ENCODE results near the gene CEP295NL.
A peak's percentile ranks its signal among the peaks of the same experiment; 100 is the strongest.

The CEP295NL gene

DNA sequence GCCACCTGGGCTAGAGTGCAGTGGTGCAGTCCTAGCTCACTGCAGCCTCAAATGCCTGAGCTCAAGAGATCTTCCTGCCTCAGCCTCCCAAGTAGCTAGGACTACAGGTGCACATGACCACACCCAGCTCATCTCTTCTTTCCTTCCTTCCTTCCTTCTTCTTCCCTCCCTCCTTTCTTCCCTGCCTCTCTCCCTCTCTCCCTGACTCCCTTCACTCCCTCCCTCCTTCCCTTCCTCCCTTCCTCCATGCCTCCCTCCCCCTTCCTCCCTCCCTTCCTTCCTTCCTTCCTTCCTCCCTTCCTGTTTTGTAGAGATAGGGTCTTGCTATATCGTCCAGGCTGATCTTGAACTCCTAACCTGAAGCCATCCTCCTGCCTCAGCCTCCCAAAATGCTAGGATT, 38.9 kb downstream of the CEP295NL start:
- DNase-seq (ENCODE audit: low read depth) = no peak

DNA sequence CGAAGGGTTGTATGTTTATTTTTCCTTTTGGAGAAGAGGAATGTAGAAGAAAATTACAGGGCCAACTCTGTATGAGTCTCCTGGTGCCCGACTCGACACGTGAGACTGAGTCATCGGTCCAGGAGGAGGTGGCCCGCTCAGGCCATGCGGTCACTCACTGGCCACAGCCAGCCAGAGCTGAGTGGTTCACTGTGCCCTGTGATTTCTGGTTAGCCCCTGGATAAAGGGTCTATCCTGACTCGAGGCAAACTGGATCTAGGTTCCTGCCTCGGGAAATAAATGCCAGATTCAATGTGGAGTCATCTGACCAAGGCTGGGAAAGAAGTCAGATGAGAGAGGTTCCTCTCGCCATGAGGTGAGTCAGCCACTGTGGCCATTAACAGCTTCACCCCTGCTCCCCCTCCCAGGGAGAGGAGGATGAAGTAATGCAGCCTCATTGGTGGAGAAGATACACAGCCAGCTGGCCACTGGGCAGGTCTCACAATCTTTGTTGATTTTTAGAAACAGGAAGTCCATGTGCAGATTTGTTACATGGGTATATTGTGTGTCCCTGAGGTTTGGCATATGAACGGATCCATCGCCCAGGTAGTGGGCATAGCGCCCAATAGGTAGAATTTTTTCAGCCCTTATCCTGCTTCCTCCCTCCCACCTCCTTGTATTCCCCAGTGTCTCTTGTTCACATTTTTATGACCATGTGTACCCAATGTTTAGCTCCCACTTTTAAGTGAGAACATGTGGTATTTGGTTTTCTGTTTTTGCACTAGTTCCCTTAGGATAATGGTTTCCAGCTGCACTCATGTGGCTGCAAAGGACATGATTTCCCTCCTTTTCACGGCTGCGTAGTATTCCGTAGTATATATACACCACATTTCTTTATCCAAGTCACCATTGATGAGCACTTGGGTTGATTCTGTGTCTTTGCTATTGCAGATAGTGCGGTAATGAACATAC, 40.7 kb downstream of the CEP295NL start:
- no peak for DNase-seq (ENCODE audit: low read depth)

DNA sequence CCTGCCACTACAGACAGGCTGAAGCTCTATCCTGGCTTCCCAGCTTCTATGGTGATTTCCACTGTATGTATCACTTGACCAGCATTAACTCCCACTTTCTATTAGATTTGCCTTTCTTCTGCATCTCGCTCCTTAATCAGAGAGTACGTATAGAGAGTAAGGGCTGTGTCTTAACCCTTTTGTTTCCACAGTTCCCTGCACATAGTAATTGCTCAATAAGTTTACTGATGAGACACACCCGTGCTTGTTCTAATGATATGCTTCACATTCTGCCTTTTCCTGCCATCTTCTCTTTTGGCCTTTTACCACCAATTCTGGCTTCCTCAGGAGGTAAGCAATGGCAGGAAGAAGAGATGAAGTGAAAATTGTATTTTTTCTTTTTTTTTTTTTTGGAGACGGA, 41.8 kb downstream of the CEP295NL start:
- DNase-seq (ENCODE audit: low read depth) = no peak

DNA sequence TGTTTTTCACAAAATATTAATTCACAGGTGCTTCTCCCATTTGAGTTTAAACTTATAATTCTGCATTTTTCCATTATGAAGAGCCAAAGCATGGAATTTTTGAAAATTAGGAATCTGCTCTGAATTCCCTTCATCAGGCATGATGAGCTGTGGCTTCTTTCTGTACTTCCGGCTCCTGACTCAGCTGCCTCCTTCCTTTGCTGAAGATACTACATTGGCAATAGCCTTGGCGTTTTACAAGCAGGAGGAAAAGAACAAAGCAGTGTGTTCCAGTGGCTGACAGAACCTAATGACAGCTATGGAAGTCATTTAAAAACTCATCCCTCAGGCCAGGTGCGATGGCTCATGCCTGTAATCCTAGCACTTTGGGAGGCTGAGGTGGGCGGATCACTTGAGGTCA, 44.0 kb downstream of the CEP295NL start:
- no peak for DNase-seq (ENCODE audit: low read depth)

DNA sequence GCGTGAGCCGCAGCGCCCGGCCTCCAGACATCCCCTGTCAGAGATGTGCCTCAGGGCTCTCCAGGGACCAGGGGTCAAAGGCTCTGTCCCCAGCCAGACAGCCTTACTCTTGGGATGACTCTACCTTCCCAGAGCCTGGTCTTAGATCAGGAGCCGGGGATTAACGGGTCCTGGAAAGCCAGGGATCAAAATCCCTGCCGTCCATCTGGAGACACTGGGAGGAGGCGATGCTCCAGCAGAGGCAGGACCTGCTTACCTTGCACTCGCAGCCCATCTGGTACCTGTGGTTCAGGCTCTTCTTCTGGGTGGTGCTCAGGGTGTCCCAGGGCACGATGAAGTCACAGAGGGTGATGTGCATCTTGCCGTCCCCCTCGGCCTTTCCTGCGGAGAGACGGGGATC, 45.7 kb downstream of the CEP295NL start:
- no peak for DNase-seq (ENCODE audit: low read depth)

DNA sequence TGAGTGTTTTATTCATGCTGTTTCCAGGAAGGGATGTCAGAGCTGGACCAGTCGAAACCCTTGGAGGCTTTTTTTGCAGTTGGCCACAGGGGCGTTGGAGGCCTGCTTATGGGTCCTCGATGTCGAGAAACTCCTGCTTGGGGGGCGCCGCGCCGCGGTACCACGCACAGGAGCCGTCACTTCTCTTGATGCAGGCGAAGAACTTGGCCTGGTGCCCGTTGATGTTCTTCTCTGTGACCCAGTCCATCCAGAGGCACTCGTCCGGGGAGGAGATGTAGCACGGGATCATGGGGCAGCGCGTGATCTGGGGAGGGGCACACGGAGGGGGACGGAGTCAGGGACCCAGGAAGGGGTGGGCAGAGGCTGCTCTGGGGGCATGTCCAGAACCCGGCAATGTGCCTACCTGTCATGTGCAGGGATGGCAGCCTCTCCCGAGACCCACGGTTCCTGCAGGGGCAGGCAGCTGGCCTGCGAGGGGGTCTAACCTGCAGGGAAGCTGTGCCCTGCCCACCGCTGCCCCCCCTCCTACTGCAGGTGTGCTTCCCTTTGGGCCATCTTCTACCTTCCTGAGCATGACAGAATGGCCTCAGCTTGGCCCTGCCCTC, 47.3 kb downstream of the CEP295NL start:
- DNase-seq (ENCODE audit: low read depth) = no peak

DNA sequence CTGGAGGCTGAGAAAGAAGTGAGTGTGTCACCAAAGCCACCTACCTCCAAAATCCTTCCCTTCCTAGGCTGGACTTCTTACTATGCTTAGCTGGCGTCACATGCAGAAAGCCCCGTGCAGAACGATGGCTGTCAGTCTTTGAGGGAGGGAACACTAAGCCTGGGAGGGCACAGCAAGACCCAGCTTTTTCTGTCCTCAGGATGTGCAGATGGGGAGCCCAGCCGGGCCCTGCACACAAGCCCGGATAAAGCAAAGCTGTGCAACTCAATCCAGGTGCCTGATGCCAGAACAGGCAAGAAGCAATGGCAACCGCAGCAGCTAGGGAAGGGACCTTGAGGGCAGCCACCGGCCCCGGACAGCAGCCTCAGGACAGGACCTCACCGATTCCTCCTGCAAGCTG, 48.5 kb downstream of the CEP295NL start:
- DNase-seq (ENCODE audit: low read depth) = no peak

DNA sequence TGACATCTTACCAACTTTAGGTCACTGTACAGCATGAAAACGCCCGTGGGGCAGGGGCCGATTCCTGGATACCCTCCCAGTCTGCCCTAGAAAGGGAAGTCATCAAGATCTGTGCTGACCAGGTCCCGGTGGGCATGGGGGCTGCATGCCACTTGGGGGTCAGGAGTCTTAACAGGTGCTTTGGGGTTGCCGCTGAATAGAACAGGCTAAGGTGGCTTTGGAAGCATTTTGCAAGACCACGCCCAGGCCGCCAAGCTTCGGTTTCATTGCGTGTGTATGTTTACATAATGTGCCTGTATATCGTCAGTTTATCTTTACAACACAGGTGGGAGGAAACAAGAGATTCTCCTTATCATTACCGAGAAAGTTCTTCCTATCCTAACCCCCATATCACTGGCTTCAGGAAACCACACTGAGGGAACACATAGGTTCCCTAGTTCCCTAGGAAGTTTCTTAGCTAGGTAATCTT, 49.0 kb downstream of the CEP295NL start:
- DNase-seq (ENCODE audit: low read depth) = no peak

DNA sequence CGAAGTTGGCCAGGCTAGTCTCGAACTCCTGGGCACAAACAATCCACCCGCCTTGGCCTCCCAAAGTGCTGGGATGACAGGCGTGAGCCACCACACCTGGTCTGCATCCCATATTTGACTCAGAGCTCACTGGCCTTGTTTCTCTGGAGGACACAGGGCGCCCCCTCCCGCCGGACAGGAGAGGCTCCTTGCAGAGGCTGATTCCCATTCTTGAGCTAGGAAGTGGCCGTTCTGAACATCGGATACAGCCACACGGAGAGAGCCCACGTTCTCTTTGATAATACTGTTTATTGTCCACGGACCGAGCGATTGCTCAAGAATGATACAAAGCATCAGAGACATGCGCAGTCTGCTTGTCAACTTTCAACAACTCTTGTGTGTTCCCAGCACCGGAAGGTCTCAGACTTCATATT, 50.3 kb downstream of the CEP295NL start:
- DNase-seq (ENCODE audit: low read depth) = no peak

DNA sequence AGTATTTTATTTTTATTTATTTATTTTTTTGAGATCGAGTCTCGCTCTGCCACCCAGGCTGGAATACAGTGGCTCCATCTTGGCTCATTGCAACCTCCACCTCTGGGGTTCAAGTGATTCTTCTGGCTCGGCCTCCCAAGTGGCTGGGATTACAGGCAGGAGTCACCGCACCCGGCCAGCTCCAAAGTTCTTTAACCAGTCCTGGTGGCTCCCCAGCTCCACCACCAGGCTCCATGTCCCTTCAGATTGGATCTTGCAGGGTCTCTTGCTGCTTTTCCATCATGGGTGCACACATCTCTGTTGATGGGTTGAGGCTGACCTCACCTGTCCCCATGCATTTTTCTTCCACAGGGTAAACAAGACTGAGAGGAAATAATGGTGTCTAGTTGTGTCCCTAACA, 54.0 kb downstream of the CEP295NL start:
- DNase-seq (ENCODE audit: low read depth) = no peak

DNA sequence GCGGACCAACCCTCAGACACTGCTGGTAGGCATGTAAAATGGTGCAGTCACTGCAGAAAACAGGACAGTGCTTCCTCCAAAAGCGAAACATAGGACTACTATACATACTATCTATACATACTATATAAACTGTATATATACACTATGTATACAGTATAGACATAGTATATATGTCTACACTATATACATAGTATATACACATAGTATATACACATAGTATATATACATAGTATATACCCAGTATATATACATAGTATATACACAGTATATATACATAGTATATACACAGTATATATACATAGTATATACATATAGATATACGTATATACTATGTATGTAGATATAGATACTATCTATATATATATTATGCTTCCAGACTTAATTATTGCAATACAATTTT, 55.9 kb downstream of the CEP295NL start:
- DNase-seq (ENCODE audit: low read depth) = no peak

DNA sequence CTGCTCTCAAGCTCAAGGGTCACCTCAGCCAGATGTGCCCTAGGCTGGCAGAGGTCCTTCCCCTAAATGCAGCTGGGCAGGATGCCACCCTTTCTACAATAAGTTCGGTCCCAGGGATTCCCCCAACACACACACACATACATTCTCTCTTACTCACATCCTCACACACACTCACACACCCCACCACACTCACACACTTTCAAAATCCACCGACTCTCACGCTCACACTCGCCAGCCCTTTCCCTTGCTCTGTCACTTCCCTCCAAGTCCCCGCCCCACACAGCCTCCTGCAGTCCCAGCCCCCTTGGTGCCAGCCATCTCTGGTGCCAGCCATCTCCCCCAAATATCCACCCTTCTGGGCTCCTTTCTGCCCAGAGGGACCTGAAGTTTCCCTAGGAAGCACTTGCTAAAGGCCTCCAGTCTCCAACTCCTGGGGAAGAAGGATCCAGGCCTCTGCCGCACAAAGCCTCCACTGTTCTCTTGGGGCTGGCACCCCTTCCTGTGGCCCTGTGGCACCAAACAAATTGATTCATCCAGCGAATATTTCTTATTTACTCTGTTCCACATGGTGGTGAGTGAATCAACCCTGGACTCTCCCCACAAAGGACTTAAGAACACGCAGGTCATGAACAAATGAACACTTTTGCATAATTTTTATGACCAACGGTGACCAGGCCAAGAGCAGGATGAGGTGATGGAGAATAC, 58.5 kb downstream of the CEP295NL start:
- no peak for DNase-seq (ENCODE audit: low read depth)

DNA sequence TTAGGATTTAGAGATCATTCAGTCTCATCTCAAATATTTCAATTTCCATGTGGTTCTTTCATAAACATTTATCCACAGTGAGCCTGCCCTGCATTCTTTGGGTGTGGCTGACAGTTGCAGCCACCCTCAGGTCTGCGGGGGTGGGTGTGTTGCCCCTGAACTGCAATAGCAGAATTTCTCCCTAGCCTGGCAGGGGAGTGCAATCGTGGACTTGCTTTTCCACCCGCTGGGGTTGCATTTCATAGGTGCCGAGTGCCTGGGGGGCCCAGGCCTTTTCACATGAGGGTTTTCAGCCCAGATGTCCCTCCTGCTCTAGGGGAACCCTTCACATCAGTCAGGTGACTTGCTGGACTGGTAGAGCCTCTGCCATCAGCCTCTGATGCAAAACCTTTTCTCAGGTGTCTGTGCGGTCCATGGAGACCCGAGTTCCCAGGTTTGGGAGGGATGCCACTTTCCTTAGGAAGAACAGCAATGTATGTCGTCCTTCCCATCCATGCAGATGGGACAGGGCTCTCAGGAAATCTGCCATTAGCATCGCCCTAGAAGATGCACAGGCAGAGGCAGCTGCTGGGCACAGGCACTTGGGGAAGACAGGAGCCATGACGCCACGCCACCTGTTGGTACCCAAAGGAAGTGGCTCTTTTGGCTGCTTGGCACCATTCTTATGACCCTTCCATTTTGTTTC, 60.0 kb downstream of the CEP295NL start:
- peak; percentile 15 for DNase-seq (ENCODE audit: low read depth)

DNA sequence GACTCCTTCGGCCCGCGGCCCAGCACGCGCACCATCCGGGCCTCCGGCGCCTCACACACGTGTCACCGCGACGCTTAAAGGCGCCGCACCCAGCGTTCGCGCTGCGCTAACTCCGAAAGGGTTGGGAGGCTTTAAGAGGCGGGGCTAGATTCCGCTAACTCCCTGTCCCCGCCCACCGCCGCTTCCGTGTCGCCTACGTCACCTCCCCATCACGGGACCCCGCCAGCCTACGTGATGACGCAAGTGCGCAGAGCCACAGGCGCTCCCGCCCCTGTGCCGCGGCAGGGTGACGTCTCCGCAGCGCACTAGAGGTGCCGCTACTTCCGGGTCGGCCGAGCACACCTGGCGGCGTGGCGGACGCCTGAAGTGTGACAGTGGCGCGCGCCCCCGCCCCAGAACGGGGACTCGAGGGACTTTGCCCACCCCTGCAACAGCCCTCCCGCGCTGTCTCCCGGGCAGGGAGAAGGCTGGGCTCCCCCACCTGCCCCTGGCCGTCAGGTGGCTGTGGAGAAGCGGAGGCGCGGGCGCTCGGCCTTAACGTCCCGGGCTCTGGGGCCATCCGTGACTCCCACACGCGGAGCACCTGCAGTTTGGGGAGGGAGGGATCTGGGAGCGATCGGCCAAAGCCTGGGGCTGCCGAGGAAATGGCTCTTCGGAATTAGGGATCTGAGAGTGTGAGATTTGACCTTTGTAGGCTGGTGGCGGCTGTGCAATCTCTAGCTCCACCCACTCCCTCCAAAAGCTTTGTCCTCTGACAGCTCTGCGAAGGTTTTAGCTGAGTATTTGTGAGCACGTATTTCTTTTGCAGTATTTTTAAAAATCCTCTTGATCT, 62.0 kb downstream of the CEP295NL start, which contains the start of gene USP36:
TSS of gene USP36 (minus strand) at position 35 of the 832 bp plus-strand sequence. CDS start 4,451 bp downstream, outside the sequence.
- peak; percentile 100 for DNase-seq (ENCODE audit: low read depth)

Measured in stimulated activated CD8-positive, alpha-beta memory T cell treated with anti-CD3 and anti-CD28 coated beads, Interleukin-4, amount 100 ng/mL, for 24 hours (primary cell).